ENCODE data around the gene SDF4. TPM values are rescaled to one million over a fixed set of nuclear protein-coding genes. Genes with fewer than 3 reads are reported as not detected.

The SDF4 gene
- total and polyA plus RNA-seq, 2 of the 8 experiments (the other 6 are each of a cell fraction or from before 2014, with no cell fraction given), result 45.5 to 75.6 TPM

- no peak overlapping the region; the same call in 1 of the 2 replicates for H2BK5ac ChIP-seq (ENCODE audit: low read depth, low read length)
- H2BK15ac ChIP-seq (ENCODE audit: low read length), result no peak overlapping the region
- no peaks in the 10 kb centered on the region for H3K23me2 ChIP-seq (ENCODE audit: low read depth, low read length)
- no peak overlapping the region for H4K8ac ChIP-seq (ENCODE audit: extremely low read depth, insufficient read depth, low read length)
- H4K20me1 ChIP-seq (replicated peaks in 1 of 2; ENCODE audit: control insufficient read depth in 1 of 2, insufficient read depth in 2 of 2, low read length in 2 of 2), result peaks cover 13 to 33% of the 10 kb centered on the region in 2 experiments
- H3K79me2 ChIP-seq (ENCODE audit: control insufficient read depth in 1 of 2, insufficient read depth in 2 of 2, low read length in 2 of 2), result peaks cover 0 to 10% of the 10 kb centered on the region in 2 experiments; a peak in 2 of 4 replicates
- H3K4ac ChIP-seq (replicated peaks; ENCODE audit: insufficient read length, low read depth, low read length), result no peak overlapping the region
- 95% methylated on average over 9 of the region's 18 CpGs; no CpG with 5 or more reads in 1 of the 2 experiments for WGBS, 2 experiments (ENCODE audit: extremely low coverage in 1 of 2, insufficient coverage in 1 of 2, insufficient read length in 1 of 2, insufficient replicate concordance in 2 of 2, low coverage in 1 of 2, low lambda C conversion rate in 2 of 2, missing lambda C conversion rate in 1 of 2)
- no peak overlapping the region for H3K27ac ChIP-seq (ENCODE audit: low read depth, low read length)
- no peak overlapping the region for H4K5ac ChIP-seq (ENCODE audit: insufficient read length, low read depth, low read length)
- peaks cover 11% of the 10 kb centered on the region for H3K79me1 ChIP-seq (ENCODE audit: low read depth, low read length)
- H2BK120ac ChIP-seq (replicated peaks; ENCODE audit: low read depth, low read length), result no peak overlapping the region
- H2AFZ ChIP-seq (ENCODE audit: low read length), result no peak overlapping the region
- no peak overlapping the region for H3K4me3 ChIP-seq (ENCODE audit: extremely low read depth in 1 of 4, insufficient read depth in 2 of 4, low read depth in 3 of 4, low read length in 4 of 4)
- TF ChIP-seq ZNF274 (IDR thresholded peaks at IDR 0.05; ENCODE audit: borderline replicate concordance, extremely low read depth, low read length) (no peak), TBP (IDR thresholded peaks at IDR 0.05; ENCODE audit: low read depth, low read length) (no peak), SIX5 (IDR thresholded peaks at IDR 0.05; ENCODE audit: low read depth, low read length) (no peak)
- no peak overlapping the region for H2BK20ac ChIP-seq (ENCODE audit: low read length)
- no peaks in the 10 kb centered on the region for H3K27me3 ChIP-seq (replicated peaks in 1 of 4; ENCODE audit: control insufficient read depth in 3 of 4, extremely low read depth in 1 of 4, insufficient read depth in 3 of 4, low read length in 3 of 4)
- POLR2A ChIA-PET (ENCODE audit: partially characterized antibody), result interaction anchor here (0.9 to 3.9 kb wide), 5 partner anchors 9 to 46 kb away, joined by 3 to 16 read pairs (median 3); partner anchors contain the start of genes SDF4 and UBE2J2
- H3K56ac ChIP-seq (replicated peaks; ENCODE audit: insufficient read length, low read depth, low read length), result no peak overlapping the region
- no peak overlapping the region for H3K14ac ChIP-seq (ENCODE audit: insufficient read length)
- no peak overlapping the region for H3K18ac ChIP-seq (ENCODE audit: extremely low read depth, low read length)
- no peak overlapping the region for H3K23ac ChIP-seq (ENCODE audit: insufficient read length)
- no peaks in the 10 kb centered on the region for H3K9me3 ChIP-seq (ENCODE audit: insufficient read depth in 2 of 2, low read depth in 1 of 2, low read length in 1 of 2)
- no peak for FAIRE-seq
- H2BK12ac ChIP-seq (ENCODE audit: low read depth, low read length), result no peak overlapping the region
- CTCF ChIA-PET (ENCODE audit: partially characterized antibody), result no interaction called here
- no peak overlapping the region for H3K4me2 ChIP-seq (ENCODE audit: insufficient read depth in 1 of 2, low read depth in 2 of 2, low read length in 2 of 2)
- peaks cover 0 to 14% (median 8%) of the 10 kb centered on the region in 4 experiments; a peak in 6 of 7 replicates for H3K4me1 ChIP-seq (replicated peaks in 1 of 4; ENCODE audit: control insufficient read depth in 3 of 4, insufficient read depth in 4 of 4, low read length in 3 of 4)
- peaks cover 13 to 38% (median 27%) of the 10 kb centered on the region in 4 experiments for H3K36me3 ChIP-seq (ENCODE audit: control insufficient read depth in 2 of 4, insufficient read depth in 4 of 4, low read length in 3 of 4)
- no peak overlapping the region for H4K91ac ChIP-seq (replicated peaks; ENCODE audit: insufficient read length, low read length)
- H3K9ac ChIP-seq (replicated peaks in 1 of 4; ENCODE audit: extremely low read depth in 1 of 4, low read depth in 3 of 4, low read length in 3 of 4), result no peak overlapping the region
- DNase-seq (ENCODE audit: low read depth in 1 of 2, low spot score in 2 of 2), result no peak
- H2AK5ac ChIP-seq (ENCODE audit: low read depth, low read length), result no peak overlapping the region
Measured at GRCh38 chr1:1259540-1259939, 27.7 kb upstream of the SDF4 start.

All from H1 (cell line).